CD14-positive monocyte (primary cell): Measurements from ENCODE around the gene KCNH5. TPM values are rescaled to one million over a fixed set of nuclear protein-coding genes. Genes with fewer than 3 reads are reported as not detected.

ENCODE experiments used
- DNase-seq, 3 donors: peaks; one replicate each; pipeline ENCODE4 v3.0.0-alpha.2; 2011 to 2022
- H2AFZ ChIP-seq: 2 replicates; pipeline ENCODE4 v1.6.0; 2012; ENCODE audit warnings: mild to moderate bottlenecking, low read depth, low read length, inconsistent platforms; ENCODE audit not compliant: insufficient read depth, poor library complexity, severe bottlenecking
- H3K27ac ChIP-seq, 2 donors: 1 replicate in 1 of 2; 2 replicates in 1 of 2; pipeline ENCODE4 v1.5.1; 2012 to 2013; ENCODE audit warnings: low read length in 2 of 2, control low read depth in 1 of 2, inconsistent platforms in 1 of 2, low read depth in 1 of 2, mild to moderate bottlenecking in 1 of 2
- H3K27me3 ChIP-seq, 2 donors: one replicate each; pipeline versions ENCODE4 v1.6.0 to v1.6.1; 2011 to 2013; ENCODE audit warnings: low read length in 2 of 2; ENCODE audit not compliant: control insufficient read depth in 2 of 2, insufficient read depth in 2 of 2
- H3K36me3 ChIP-seq, 2 donors: replicated peaks in 1 of 2; 1 replicate in 1 of 2; 2 replicates in 1 of 2; pipeline versions ENCODE4 v1.5.1 to v1.6.1; 2012 to 2013; ENCODE audit warnings: low read length in 2 of 2, control low read depth in 1 of 2, inconsistent platforms in 1 of 2, mild to moderate bottlenecking in 1 of 2; ENCODE audit not compliant: insufficient read depth in 2 of 2, control insufficient read depth in 1 of 2
- H3K4me1 ChIP-seq, 2 donors: 1 replicate in 1 of 2; 2 replicates in 1 of 2; pipeline versions ENCODE4 v1.5.1 to v1.6.1; 2012 to 2013; ENCODE audit warnings: low read length in 2 of 2, control low read depth in 1 of 2, inconsistent platforms in 1 of 2, mild to moderate bottlenecking in 1 of 2, moderate library complexity in 1 of 2; ENCODE audit not compliant: insufficient read depth in 2 of 2, control insufficient read depth in 1 of 2
- H3K4me2 ChIP-seq: replicated peaks from 2 replicates; pipeline ENCODE3; 2012; ENCODE audit warnings: low read length, moderate library complexity, mild to moderate bottlenecking; ENCODE audit not compliant: poor library complexity, severe bottlenecking; ENCODE audit errors: extremely low read depth
- H3K4me3 ChIP-seq, 3 experiments: fragments of 200-600 bp in 1 of 3; sonication (generic) in 1 of 3; replicated peaks in 1 of 3; 1 replicate in 2 of 3; 2 replicates in 1 of 3; pipeline ENCODE4 v1.5.1; 2011 to 2013; ENCODE audit warnings: low read length in 3 of 3, mild to moderate bottlenecking in 3 of 3, control low read depth in 2 of 3, low read depth in 2 of 3, inconsistent platforms in 1 of 3, moderate library complexity in 1 of 3
- H3K79me2 ChIP-seq: 2 replicates; pipeline ENCODE4 v1.6.0; 2012; ENCODE audit warnings: mild to moderate bottlenecking, control low read depth, inconsistent platforms, low read length, moderate library complexity; ENCODE audit not compliant: insufficient read depth
- H3K9ac ChIP-seq: 2 replicates; pipeline ENCODE4 v1.6.0; 2017; ENCODE audit warnings: low read length, mild to moderate bottlenecking; ENCODE audit not compliant: insufficient read depth, poor library complexity, severe bottlenecking
- H3K9me3 ChIP-seq, 2 donors: replicated peaks in 1 of 2; 1 replicate in 1 of 2; 2 replicates in 1 of 2; pipeline versions ENCODE4 v1.5.1 to v1.6.1; 2012 to 2013; ENCODE audit warnings: low read length in 2 of 2, control low read depth in 1 of 2; ENCODE audit not compliant: control insufficient read depth in 1 of 2, insufficient read depth in 1 of 2
- H4K20me1 ChIP-seq: 2 replicates; pipeline ENCODE4 v1.6.0; 2012; ENCODE audit warnings: mild to moderate bottlenecking, low read length, control low read depth, moderate library complexity; ENCODE audit not compliant: insufficient read depth
- H3K27ac Mint-ChIP-seq, 7 donors: one replicate each; pipeline ENCODE4 v1.8.0; 2020; ENCODE audit warnings: mild to moderate bottlenecking in 7 of 7, mixed read lengths in 7 of 7, moderate library complexity in 6 of 7, inconsistent platforms in 2 of 7
- H3K27me3 Mint-ChIP-seq, 3 donors: one replicate each; pipeline ENCODE4 v1.8.0; 2021 to 2022; ENCODE audit warnings: low read depth in 3 of 3, mild to moderate bottlenecking in 3 of 3, mixed read lengths in 3 of 3, moderate library complexity in 3 of 3, inconsistent platforms in 1 of 3
- H3K36me3 Mint-ChIP-seq, 2 donors: one replicate each; pipeline ENCODE4 v1.8.0; 2020; ENCODE audit warnings: mixed read lengths in 2 of 2, inconsistent platforms in 1 of 2, mild to moderate bottlenecking in 1 of 2
- H3K4me1 Mint-ChIP-seq: one replicate; pipeline ENCODE4 v1.8.0; 2020; ENCODE audit warnings: mild to moderate bottlenecking, mixed read lengths
- H3K4me3 Mint-ChIP-seq, 2 donors: one replicate each; pipeline ENCODE4 v1.8.0; 2020; ENCODE audit warnings: mild to moderate bottlenecking in 2 of 2, mixed read lengths in 2 of 2, moderate library complexity in 1 of 2
- H3K9me3 Mint-ChIP-seq, 7 donors: one replicate each; pipeline ENCODE4 v1.8.0; 2020 to 2022; ENCODE audit warnings: mixed read lengths in 7 of 7, mild to moderate bottlenecking in 6 of 7, moderate library complexity in 6 of 7, inconsistent platforms in 2 of 7
- CTCF ChIP-seq: fragments of 200-600 bp; IDR thresholded peaks from one replicate; pipeline ENCODE4 v1.8.0; 2022; ENCODE audit warnings: antibody characterized with exemption, mild to moderate bottlenecking
- WGBS: methylation state at CpG from one replicate; pipeline ENCODE4 v1.1.5; 2013; ENCODE audit warnings: missing lambda C conversion rate; ENCODE audit not compliant: insufficient coverage; 5-methylcytosine and 5-hydroxymethylcytosine counted together
- intact Hi-C, 2 donors: fragments of 100-400 bp; cut with micrococcal nuclease; formaldehyde crosslinking; loops; one replicate each; pipeline versions ENCODE4 v1.15.0 to v1.15.1; 2023
- polyA plus RNA-seq, 3 donors: library from polyadenylated mRNA; depleted of rRNA in 1 of 3; unstranded in 2 of 3; stranded (reverse) in 1 of 3; fragments of 300-500 nt in 2 of 3; fragments of >200 nt in 1 of 3; fragmentation: Illumina TruSeq in 2 of 3; gene quantifications; 1 replicate in 2 of 3; 2 replicates in 1 of 3; pipeline ENCODE4 v1.2.3, GENCODE V29; 2012 to 2021

Gene KCNH5
- polyA plus RNA-seq, 3 donors: not detected

- Mint-ChIP-seq H3K27ac (no peak overlapping the region), H3K4me3 (no peak overlapping the region), H3K4me1 (no peaks in the 10 kb centered on the region), H3K9me3 (peaks cover 0 to 13% (median 7%) of the 10 kb centered on the region in 7 donors), H3K27me3 (no peaks in the 10 kb centered on the region), H3K36me3 (no peaks in the 10 kb centered on the region)
- no peak for TF ChIP-seq CTCF
- Histone ChIP-seq H3K27ac (no peak overlapping the region), H3K79me2 (no peaks in the 10 kb centered on the region), H3K36me3 (no peaks in the 10 kb centered on the region), H3K9me3 (no peaks in the 10 kb centered on the region), H4K20me1 (no peaks in the 10 kb centered on the region), H3K4me3 (no peak overlapping the region), H3K27me3 (no peaks in the 10 kb centered on the region), H2AFZ (no peak overlapping the region), H3K4me1 (no peaks in the 10 kb centered on the region), H3K9ac (no peak overlapping the region), H3K4me2 (no peak overlapping the region)
- intact Hi-C loops: no loop called here
- WGBS: 86% methylated on average over 1 of the region's 1 CpG
- no peak for DNase-seq
Measured at GRCh38 chr14:62689733-62690132, 355.5 kb downstream of the KCNH5 start.

- Mint-ChIP-seq H3K36me3 (no peaks in the 10 kb centered on the region), H3K4me3 (no peak overlapping the region), H3K27ac (no peak overlapping the region), H3K27me3 (no peaks in the 10 kb centered on the region), H3K4me1 (no peaks in the 10 kb centered on the region), H3K9me3 (peaks cover 0 to 12% (median 7%) of the 10 kb centered on the region in 7 donors)
- H3K9me3 ChIP-seq: peaks cover 0 to 3% of the 10 kb centered on the region in 2 donors
- intact Hi-C loops: no loop called here
- H3K79me2 ChIP-seq: no peaks in the 10 kb centered on the region
- H3K36me3 ChIP-seq: no peaks in the 10 kb centered on the region
- H3K4me2 ChIP-seq: no peak overlapping the region
- no peaks in the 10 kb centered on the region for H4K20me1 ChIP-seq
- H3K4me1 ChIP-seq: no peaks in the 10 kb centered on the region
- H3K9ac ChIP-seq: no peak overlapping the region
- no peaks in the 10 kb centered on the region for H3K27me3 ChIP-seq
- WGBS: no CpG with 5 or more reads among the region's 2 CpGs
- no peak overlapping the region for H2AFZ ChIP-seq
- TF ChIP-seq CTCF: no peak
- no peak overlapping the region for H3K4me3 ChIP-seq
- no peak for DNase-seq
- no peak overlapping the region for H3K27ac ChIP-seq
Measured at GRCh38 chr14:62687818-62688217, 357.4 kb downstream of the KCNH5 start.
